IMR-90 (cell line): Measurements from ENCODE around the gene SLC12A4. TPM values are rescaled to one million over a fixed set of nuclear protein-coding genes. Genes with fewer than 3 reads are reported as not detected.
A peak's percentile ranks its signal among the peaks of the same experiment; 100 is the strongest.

Source experiments
- ATAC-seq: fragments of 200-7000 bp; cut with Tn5 transposase; 2 replicates; pipeline ENCODE4 v1.9.1; 2020; ENCODE audit warnings: low read depth, mild to moderate bottlenecking, moderate library complexity
- BruUV-seq: library from RNA; stranded (reverse); fragments of 400-500 nt; replicated peaks from 2 replicates; lab custom pipeline; 2021; lab: Mats Ljungman, UMichigan
- CTCF ChIA-PET: fragments of 300-600 bp; formaldehyde crosslinking; extraction: SDS; loops from one replicate; lab custom pipeline; 2021; ENCODE audit warnings: antibody characterized with exemption; lab: Yijun Ruan, JAX
- POLR2A ChIA-PET: fragments of 300-600 bp; sonication (Branson Sonifier 250); formaldehyde crosslinking; loops from one replicate; lab custom pipeline; 2022; ENCODE audit warnings: antibody characterized with exemption; ENCODE audit not compliant: unreplicated experiment; lab: Charles Lee
- DNase-seq: peaks from one replicate; pipeline ENCODE4 v3.0.0; 2013
- H2AFZ ChIP-seq: replicated peaks from 2 replicates; pipeline ENCODE3; 2013; ENCODE audit warnings: low read length, mild to moderate bottlenecking; ENCODE audit not compliant: poor library complexity
- H2AK5ac ChIP-seq: 2 replicates; pipeline ENCODE4 v1.6.1; 2013; ENCODE audit warnings: low read depth, low read length, inconsistent platforms
- H2AK9ac ChIP-seq: replicated peaks from 2 replicates; pipeline ENCODE3; 2013; ENCODE audit warnings: mild to moderate bottlenecking, low read depth, low read length, moderate library complexity; ENCODE audit not compliant: poor library complexity
- H2BK120ac ChIP-seq: 2 replicates; pipeline ENCODE4 v1.6.1; 2013; ENCODE audit warnings: low read depth, low read length, inconsistent platforms
- H2BK15ac ChIP-seq: 3 replicates; pipeline ENCODE4 v1.6.1; 2013; ENCODE audit warnings: low read depth, low read length, inconsistent platforms
- H2BK20ac ChIP-seq: 2 replicates; pipeline ENCODE4 v1.6.1; 2013; ENCODE audit warnings: low read depth, mild to moderate bottlenecking, inconsistent platforms, low read length, moderate library complexity
- H2BK5ac ChIP-seq: 2 replicates; pipeline ENCODE4 v1.6.1; 2013; ENCODE audit warnings: mild to moderate bottlenecking, low read depth, low read length, inconsistent platforms; ENCODE audit not compliant: poor library complexity, severe bottlenecking
- H3K14ac ChIP-seq: replicated peaks from 2 replicates; pipeline ENCODE4 v1.6.1; 2013; ENCODE audit warnings: low read depth, low read length, inconsistent platforms
- H3K18ac ChIP-seq: 2 replicates; pipeline ENCODE4 v1.6.1; 2013; ENCODE audit warnings: low read depth, low read length, control low read depth
- H3K23ac ChIP-seq: 2 replicates; pipeline ENCODE4 v1.6.1; 2013; ENCODE audit warnings: low read depth, low read length, inconsistent platforms
- H3K27ac ChIP-seq: 2 replicates; pipeline ENCODE4 v1.5.1; 2013; ENCODE audit warnings: mild to moderate bottlenecking, control low read depth, low read length; ENCODE audit not compliant: insufficient read depth
- H3K27me3 ChIP-seq: 2 replicates; pipeline ENCODE4 v1.6.1; 2013; ENCODE audit warnings: low read length; ENCODE audit not compliant: control insufficient read depth, insufficient read depth
- H3K36me3 ChIP-seq: 2 replicates; pipeline ENCODE4 v1.6.1; 2013; ENCODE audit warnings: low read length, mixed read lengths; ENCODE audit not compliant: control insufficient read depth, insufficient read depth
- H3K4ac ChIP-seq: 2 replicates; pipeline ENCODE4 v1.6.1; 2013; ENCODE audit warnings: low read depth, low read length, inconsistent platforms
- H3K4me1 ChIP-seq: 2 replicates; pipeline ENCODE4 v1.6.1; 2013; ENCODE audit warnings: low read length, mixed read lengths; ENCODE audit not compliant: control insufficient read depth, insufficient read depth
- H3K4me2 ChIP-seq: 2 replicates; pipeline ENCODE4 v1.6.1; 2013; ENCODE audit warnings: low read depth, mild to moderate bottlenecking, control low read depth, low read length, moderate library complexity
- H3K4me3 ChIP-seq: 2 replicates; pipeline ENCODE4 v1.5.1; 2013; ENCODE audit warnings: low read depth, mild to moderate bottlenecking, control low read depth, low read length, moderate library complexity; ENCODE audit not compliant: insufficient read depth
- H3K56ac ChIP-seq: 2 replicates; pipeline ENCODE4 v1.6.1; 2013; ENCODE audit warnings: low read length, inconsistent platforms; ENCODE audit not compliant: insufficient read depth; ENCODE audit errors: extremely low read depth
- H3K79me1 ChIP-seq, 2 experiments: 2 replicates each; pipeline ENCODE4 v1.6.1; 2013; ENCODE audit warnings: low read length in 2 of 2, inconsistent platforms in 1 of 2, low read depth in 1 of 2
- H3K9ac ChIP-seq: 2 replicates; pipeline ENCODE4 v1.6.1; 2013; ENCODE audit warnings: low read depth, low read length, control low read depth
- H3K9me1 ChIP-seq: 2 replicates; pipeline ENCODE4 v1.6.1; 2013; ENCODE audit warnings: low read length, inconsistent platforms; ENCODE audit not compliant: insufficient read depth
- H3K9me3 ChIP-seq: 2 replicates; pipeline ENCODE4 v1.6.1; 2013; ENCODE audit warnings: low read length; ENCODE audit not compliant: control insufficient read depth, insufficient read depth
- H4K20me1 ChIP-seq: 2 replicates; pipeline ENCODE4 v1.6.1; 2013; ENCODE audit warnings: low read length, inconsistent platforms; ENCODE audit not compliant: insufficient read depth
- H4K5ac ChIP-seq: 2 replicates; pipeline ENCODE4 v1.6.1; 2013; ENCODE audit warnings: mild to moderate bottlenecking, low read depth, low read length, control low read depth
- H4K8ac ChIP-seq, 2 experiments: 2 replicates each; pipeline ENCODE4 v1.6.1; 2013; ENCODE audit warnings: low read depth in 2 of 2, low read length in 2 of 2, control low read depth in 1 of 2, inconsistent platforms in 1 of 2
- H4K91ac ChIP-seq: 2 replicates; pipeline ENCODE4 v1.6.1; 2013; ENCODE audit warnings: low read depth, low read length, inconsistent platforms; ENCODE audit not compliant: insufficient read depth
- BHLHE40 ChIP-seq: fragments of 150-350 bp; IDR thresholded peaks from 2 replicates; pipeline ENCODE4 v1.6.1; 2016; ENCODE audit warnings: mild to moderate bottlenecking, low read depth, low read length
- CEBPB ChIP-seq: IDR thresholded peaks from 2 replicates; pipeline ENCODE4 v1.6.1; 2012; ENCODE audit warnings: low read depth, low read length, improper control_type of control experiment
- CHD1 ChIP-seq: IDR thresholded peaks from 2 replicates; pipeline ENCODE4 v1.6.1; 2012; ENCODE audit warnings: low read depth, low read length, improper control_type of control experiment
- ELK1 ChIP-seq: fragments of 150-350 bp; IDR thresholded peaks from 2 replicates; pipeline ENCODE4 v1.6.1; 2016; ENCODE audit warnings: low read depth, mild to moderate bottlenecking, low read length, moderate library complexity, borderline replicate concordance
- MAFK ChIP-seq: IDR thresholded peaks from 2 replicates; pipeline ENCODE4 v1.6.1; 2012; ENCODE audit warnings: low read depth, low read length, improper control_type of control experiment
- MAZ ChIP-seq: IDR thresholded peaks from 2 replicates; pipeline ENCODE4 v1.6.1; 2012; ENCODE audit warnings: low read depth, mild to moderate bottlenecking, low read length, improper control_type of control experiment, moderate library complexity, borderline replicate concordance
- MXI1 ChIP-seq: IDR thresholded peaks from 2 replicates; pipeline ENCODE4 v1.6.1; 2012; ENCODE audit warnings: low read depth, mild to moderate bottlenecking, low read length, moderate library complexity, borderline replicate concordance
- POLR2A ChIP-seq: IDR thresholded peaks from 2 replicates; pipeline ENCODE4 v1.6.1; 2012; ENCODE audit warnings: mild to moderate bottlenecking, low read depth, low read length
- RCOR1 ChIP-seq: IDR thresholded peaks from 2 replicates; pipeline ENCODE4 v1.6.1; 2012; ENCODE audit warnings: mild to moderate bottlenecking, low read length, improper control_type of control experiment; ENCODE audit not compliant: insufficient replicate concordance
- RFX5 ChIP-seq: IDR thresholded peaks from 2 replicates; pipeline ENCODE4 v1.8.0; 2012; ENCODE audit warnings: low read depth, mild to moderate bottlenecking, low read length, moderate library complexity
- SMC3 ChIP-seq: fragments of 150-350 bp; IDR thresholded peaks from 2 replicates; pipeline ENCODE4 v1.6.1; 2016; ENCODE audit warnings: low read depth, mild to moderate bottlenecking, antibody characterized with exemption, low read length, moderate library complexity
- WGBS, 2 experiments: methylation state at CpG; one replicate each; pipeline versions ENCODE4 v1.1.5 to v1.1.7; 2013; ENCODE audit warnings: missing lambda C conversion rate in 2 of 2; ENCODE audit not compliant: insufficient read length in 1 of 2; ENCODE audit errors: extremely low coverage in 2 of 2; 5-methylcytosine and 5-hydroxymethylcytosine counted together
- dilution Hi-C: fragments of 300-500 bp; cut with HindIII; formaldehyde crosslinking; loops from one replicate; pipeline ENCODE4 v1.14.3; 2018; ENCODE audit warnings: low sequenced_read_pairs; ENCODE audit not compliant: unreplicated experiment
- in situ Hi-C: fragments of 300-500 bp; cut with MboI; formaldehyde crosslinking; loops from 3 replicates; pipeline ENCODE4 v1.14.3; 2019; ENCODE audit warnings: low sequenced_read_pairs, inconsistent platforms, mixed read lengths
- intact Hi-C: fragments of 100-400 bp; cut with micrococcal nuclease; formaldehyde crosslinking; loops from 2 replicates; pipeline ENCODE4 v1.10.0; 2022
- polyA plus RNA-seq, 3 experiments: library from polyadenylated mRNA; depleted of rRNA; stranded (reverse); fragments of >200 nt; gene quantifications; 2 replicates each; pipeline ENCODE4 v1.2.3, GENCODE V29; 2012; ENCODE audit warnings: low replicate concordance in 1 of 3
- total RNA-seq: library from RNA; depleted of rRNA; stranded (reverse); fragments of >200 nt; gene quantifications from 2 replicates; pipeline ENCODE4 v1.2.3, GENCODE V29; 2012
- TF ChIP-seq, protein P1 (sequence below): fragments of 150-350 bp; IDR thresholded peaks from 2 replicates; pipeline ENCODE4 v1.6.1; 2017; ENCODE audit warnings: mild to moderate bottlenecking, antibody characterized with exemption, low read length, low read depth

SLC12A4 gene
- total and polyA plus RNA-seq, 2 of the 4 experiments (the other 2 are of a cell fraction), result 36.6 to 132 TPM

DNA sequence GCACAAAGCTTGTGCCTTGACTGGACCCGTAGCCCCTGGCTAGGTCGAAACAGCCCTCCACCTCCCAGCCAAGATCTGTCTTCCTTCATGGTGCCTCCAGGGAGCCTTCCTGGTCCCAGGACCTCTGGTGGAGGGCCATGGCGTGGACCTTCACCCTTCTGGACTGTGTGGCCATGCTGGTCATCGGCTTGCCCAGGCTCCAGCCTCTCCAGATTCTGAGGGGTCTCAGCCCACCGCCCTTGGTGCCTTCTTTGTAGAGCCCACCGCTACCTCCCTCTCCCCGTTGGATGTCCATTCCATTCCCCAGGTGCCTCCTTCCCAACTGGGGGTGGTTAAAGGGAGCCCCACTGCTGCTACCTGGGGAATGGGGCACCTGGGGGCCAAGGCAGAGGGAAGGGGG is 40.3 kb downstream of the SLC12A4 start:
- no peaks in the 10 kb centered on the region for H3K4me1 ChIP-seq

More for the DNA sequence above, 40.3 kb downstream of the SLC12A4 start:
- no peak for ATAC-seq
- Histone ChIP-seq H2AK9ac (peak overlapping the region; percentile 87), H2BK15ac (no peak overlapping the region), H3K9ac (no peak overlapping the region), H4K5ac (no peak overlapping the region), H3K23ac (no peak overlapping the region), H2BK5ac (no peak overlapping the region), H4K20me1 (peaks cover 39% of the 10 kb centered on the region), H3K4ac (no peak overlapping the region), H2BK120ac (no peak overlapping the region), H3K4me3 (no peak overlapping the region), H4K8ac (no peak overlapping the region), H3K27ac (no peak overlapping the region), H3K27me3 (no peaks in the 10 kb centered on the region), H2AFZ (peak overlapping the region; percentile 86), H3K9me1 (no peaks in the 10 kb centered on the region), H3K9me3 (no peaks in the 10 kb centered on the region), H3K56ac (no peak overlapping the region), H4K91ac (no peak overlapping the region), H3K14ac (no peak overlapping the region), H3K18ac (no peak overlapping the region), H2BK20ac (no peak overlapping the region), H2AK5ac (no peak overlapping the region), H3K4me2 (no peak overlapping the region), H3K79me1 (peaks cover 5 to 27% of the 10 kb centered on the region in 2 experiments; a peak in 2 of 4 replicates), H3K36me3 (peaks cover 29% of the 10 kb centered on the region)
- WGBS, 2 experiments, result no CpG with 5 or more reads among the region's 7 CpGs
- in situ Hi-C loops, result loop anchor here (5.0 to 25.0 kb wide), 3 partner anchors 116 to 391 kb away; partner anchors contain the start of gene RIPOR1
- CTCF ChIA-PET, result interaction anchor here (0.6 to 1.0 kb wide), 2 partner anchors 26 to 46 kb away, joined by 3 read pairs; no protein-coding TSS in a partner anchor
- intact Hi-C loops, result loop anchor here (1.0 to 2.0 kb wide), 5 partner anchors 45 to 407 kb away; partner anchors contain the start of gene THAP11
- BruUV-seq, result no TSS peak
- no peak for DNase-seq
- dilution Hi-C loops, result no loop called here
- POLR2A ChIA-PET, result no interaction called here
- no peak for TF ChIP-seq RCOR1
- TF ChIP-seq CHD1, result no peak
- TF ChIP-seq POLR2A, result no peak
- no peak for TF ChIP-seq MAZ
- no peak for TF ChIP-seq BHLHE40
- TF ChIP-seq, protein P1, sequence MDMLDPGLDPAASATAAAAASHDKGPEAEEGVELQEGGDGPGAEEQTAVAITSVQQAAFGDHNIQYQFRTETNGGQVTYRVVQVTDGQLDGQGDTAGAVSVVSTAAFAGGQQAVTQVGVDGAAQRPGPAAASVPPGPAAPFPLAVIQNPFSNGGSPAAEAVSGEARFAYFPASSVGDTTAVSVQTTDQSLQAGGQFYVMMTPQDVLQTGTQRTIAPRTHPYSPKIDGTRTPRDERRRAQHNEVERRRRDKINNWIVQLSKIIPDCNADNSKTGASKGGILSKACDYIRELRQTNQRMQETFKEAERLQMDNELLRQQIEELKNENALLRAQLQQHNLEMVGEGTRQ, result no peak
- TF ChIP-seq MXI1, result no peak
- no peak for TF ChIP-seq CEBPB
- TF ChIP-seq ELK1, result no peak
- TF ChIP-seq MAFK, result no peak
- TF ChIP-seq SMC3, result no peak
- no peak for TF ChIP-seq RFX5
